NCI-H2081 (cell line): ENCODE data around the gene TEX53.

Experiments
- DNase-seq, 2 experiments: peaks; one replicate each; lab custom pipeline; 2025; lab: John Stamatoyannopoulos, UW

Gene TEX53

GRCh38 chr9:114657705-114658104, at the start of gene TEX53:
Gene TEX53, minus strand, starts transcription at chr9:114657805. Its CDS starts 31 bp downstream, at chr9:114657774.
- DNase-seq = no peak

GRCh38 chr9:114706711-114707110, 49.1 kb upstream of the TEX53 start:
- no peak for DNase-seq

- no peak for DNase-seq
These were observed 44.4 kb upstream of the TEX53 start for GRCh38 chr9:114701988-114702387.

GRCh38 chr9:114697951-114698351, 40.3 kb upstream of the TEX53 start:
- no peak for DNase-seq

GRCh38 chr9:114696814-114697544, 39.4 kb upstream of the TEX53 start:
- DNase-seq = no peak

- no peak for DNase-seq
These were observed 38.3 kb upstream of the TEX53 start for GRCh38 chr9:114695948-114696347.

- DNase-seq = no peak
These were observed 37.2 kb upstream of the TEX53 start for GRCh38 chr9:114694719-114695269.

- DNase-seq = no peak
These were observed 36.5 kb upstream of the TEX53 start for GRCh38 chr9:114694146-114694545.

GRCh38 chr9:114693248-114693855, 35.7 kb upstream of the TEX53 start:
- DNase-seq = no peak

GRCh38 chr9:114691956-114692295, 34.3 kb upstream of the TEX53 start:
- DNase-seq = no peak

GRCh38 chr9:114691046-114691955, 33.7 kb upstream of the TEX53 start:
- no peak for DNase-seq

GRCh38 chr9:114690308-114690707, 32.7 kb upstream of the TEX53 start:
- DNase-seq = no peak

GRCh38 chr9:114689813-114690212, 32.2 kb upstream of the TEX53 start:
- DNase-seq = no peak

GRCh38 chr9:114688909-114689610, 31.5 kb upstream of the TEX53 start:
- DNase-seq = no peak

- no peak for DNase-seq
These were observed 30.8 kb upstream of the TEX53 start for GRCh38 chr9:114688379-114688778.

GRCh38 chr9:114687034-114687433, 29.4 kb upstream of the TEX53 start:
- DNase-seq = no peak

GRCh38 chr9:114685951-114686350, 28.3 kb upstream of the TEX53 start:
- no peak for DNase-seq

GRCh38 chr9:114684036-114684435, 26.4 kb upstream of the TEX53 start:
- no peak for DNase-seq

- no peak for DNase-seq
These were observed 25.2 kb upstream of the TEX53 start for GRCh38 chr9:114682846-114683245.

GRCh38 chr9:114681594-114682332, 24.2 kb upstream of the TEX53 start, which contains the start of gene TEX48:
Gene TEX48, minus strand, starts transcription at chr9:114682192. Its CDS starts 10,469 bp downstream, at chr9:114671723.
- peak; percentile 61 to 69 for DNase-seq
